ENCODE data around the gene OPALIN. TPM values are rescaled to one million over a fixed set of nuclear protein-coding genes. Genes with fewer than 3 reads are reported as not detected.

Gene OPALIN, protein sequence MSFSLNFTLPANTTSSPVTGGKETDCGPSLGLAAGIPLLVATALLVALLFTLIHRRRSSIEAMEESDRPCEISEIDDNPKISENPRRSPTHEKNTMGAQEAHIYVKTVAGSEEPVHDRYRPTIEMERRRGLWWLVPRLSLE
- total RNA-seq = not detected in 2 replicates

DNA sequence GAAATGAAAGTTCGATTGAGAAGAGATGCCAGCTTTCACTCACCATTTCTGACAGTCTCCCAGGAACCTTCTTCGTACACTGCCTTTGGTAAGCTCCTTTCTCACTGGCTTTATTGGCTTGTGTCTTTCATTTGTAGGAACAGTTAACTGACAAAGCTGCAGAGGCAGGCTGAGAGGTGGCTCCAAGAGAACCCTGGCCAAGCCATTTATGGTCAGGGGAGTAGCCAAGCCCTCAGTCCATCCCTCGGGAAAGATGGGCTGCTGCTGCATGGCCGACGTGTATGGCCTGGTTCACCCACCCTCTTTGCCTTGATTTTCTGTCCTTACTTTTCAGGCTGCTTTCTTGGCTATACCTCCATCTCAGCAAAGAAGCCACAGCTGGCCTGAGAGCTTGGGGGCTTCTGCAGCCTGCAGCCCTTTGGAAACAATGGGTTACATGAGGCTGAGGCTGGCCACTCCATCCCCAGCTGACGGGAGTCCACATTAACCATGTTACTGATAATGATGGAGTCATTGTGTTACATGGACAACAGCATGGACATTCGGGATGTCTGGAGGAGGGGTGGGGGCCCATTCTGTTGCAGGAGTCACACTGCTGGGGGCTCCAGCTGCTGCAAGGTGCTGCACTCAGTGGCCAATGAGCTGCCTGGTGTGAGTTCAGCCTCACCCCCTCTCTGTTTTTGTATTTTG, at the start of gene OPALIN:
Gene OPALIN (minus strand): TSS at position 152 of the 690 bp plus-strand sequence. CDS start 106 bp downstream, at position 46.
- no peak for DNase-seq

DNA sequence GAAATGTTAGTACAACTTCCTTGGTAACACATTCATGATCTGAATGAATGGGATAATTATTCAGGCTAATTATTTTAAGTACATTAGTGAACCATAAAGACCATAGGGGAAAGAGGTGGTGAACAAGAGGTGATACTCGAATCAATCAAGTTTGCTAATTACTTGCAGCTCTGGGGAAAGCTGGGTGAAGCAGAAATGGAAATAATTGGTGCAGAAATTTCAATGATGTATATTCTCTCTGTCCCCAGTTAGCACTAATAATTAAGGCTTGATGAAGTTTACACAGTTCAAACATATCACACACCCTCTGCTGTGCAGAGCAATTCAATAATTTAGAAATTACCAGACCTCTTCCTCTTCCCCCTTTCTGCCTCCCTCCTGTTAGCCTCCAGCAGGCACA, 49.4 kb upstream of the OPALIN start:
- DNase-seq = no peak

DNA sequence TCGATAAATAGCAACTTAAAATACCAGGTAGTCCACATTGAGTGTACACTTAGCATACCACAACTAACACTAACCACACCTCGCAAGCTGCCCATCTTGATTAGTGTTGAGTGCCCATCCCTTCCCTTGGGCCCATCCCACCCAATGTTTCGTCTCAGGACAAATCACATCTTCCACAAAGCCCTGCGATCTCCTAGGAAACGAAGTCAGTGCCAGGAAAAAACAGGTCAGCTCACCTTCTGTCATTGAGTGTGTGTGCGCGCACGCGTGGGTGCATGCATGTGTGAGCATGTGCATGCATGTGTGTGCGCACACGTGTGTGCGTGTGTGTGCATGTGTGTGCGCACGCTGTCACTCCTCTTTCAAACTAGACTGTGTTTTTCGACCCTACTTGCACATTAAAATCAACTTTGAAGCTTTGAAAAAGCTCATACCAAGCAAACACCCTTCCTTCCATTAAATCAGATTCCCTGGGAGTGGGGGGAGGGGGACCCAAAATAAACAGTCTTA, 48.8 kb upstream of the OPALIN start:
- no peak for DNase-seq

DNA sequence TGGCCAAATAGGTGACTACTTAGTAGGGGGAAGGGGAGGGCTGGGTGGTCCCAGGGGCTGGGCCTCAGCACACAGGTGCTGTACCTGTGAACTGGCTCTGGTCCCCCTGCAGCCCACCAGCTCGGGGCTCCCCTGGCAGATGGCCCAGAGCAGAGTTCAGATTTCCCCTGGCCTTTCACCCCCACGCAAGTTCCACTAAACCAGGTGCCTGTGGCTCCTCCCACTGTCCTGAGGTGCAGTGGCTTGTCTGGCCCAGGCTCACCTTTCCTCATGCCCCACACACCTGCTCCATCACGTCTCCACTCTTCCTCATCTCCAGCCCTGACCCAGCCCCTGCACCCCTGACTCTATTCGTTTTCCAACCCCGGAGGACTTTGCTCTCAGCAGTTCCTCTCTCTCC, 47.3 kb upstream of the OPALIN start:
- no peak for DNase-seq

DNA sequence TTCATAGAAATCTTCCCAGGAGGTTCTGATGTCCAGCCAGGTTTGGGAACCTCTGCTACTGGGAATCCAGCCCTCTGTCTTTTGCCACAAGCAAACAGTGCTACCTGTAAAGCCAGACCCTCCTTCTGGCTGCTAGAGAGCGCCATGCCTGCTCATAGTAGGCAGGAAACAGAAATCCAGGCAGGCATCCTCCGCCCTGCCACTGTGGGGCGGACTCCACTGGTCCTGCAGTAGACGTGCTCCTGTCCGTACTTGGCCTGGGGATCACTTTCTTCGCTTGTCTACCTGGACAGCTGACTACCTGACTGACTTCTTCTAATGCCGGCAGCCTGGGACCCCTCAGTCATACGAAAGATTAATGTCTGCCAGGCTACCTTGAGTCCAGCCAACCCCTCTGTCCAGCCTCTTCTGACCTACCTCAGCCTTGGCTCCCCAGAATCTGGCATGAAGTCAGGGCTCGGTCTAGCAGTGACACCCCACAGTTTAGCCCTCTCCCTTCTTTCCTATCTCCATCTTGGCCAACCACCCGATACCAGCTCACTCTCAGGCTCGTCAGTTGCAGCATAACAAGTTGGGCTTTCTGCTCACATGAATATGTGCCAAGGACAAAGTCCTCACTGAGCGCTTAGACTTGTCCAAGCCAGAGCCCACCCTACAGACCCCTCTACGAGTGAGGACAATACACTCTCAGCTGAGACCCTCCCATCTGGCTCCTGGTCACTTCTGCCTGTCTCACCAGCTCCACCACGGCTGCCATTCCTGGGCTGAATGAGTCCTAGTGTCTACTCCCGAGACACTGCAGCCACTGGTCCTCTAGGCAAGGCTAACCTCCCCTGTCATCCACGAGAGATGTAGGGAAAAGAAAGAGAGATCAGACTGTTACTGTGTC, 43.9 kb upstream of the OPALIN start:
- DNase-seq = no peak

DNA sequence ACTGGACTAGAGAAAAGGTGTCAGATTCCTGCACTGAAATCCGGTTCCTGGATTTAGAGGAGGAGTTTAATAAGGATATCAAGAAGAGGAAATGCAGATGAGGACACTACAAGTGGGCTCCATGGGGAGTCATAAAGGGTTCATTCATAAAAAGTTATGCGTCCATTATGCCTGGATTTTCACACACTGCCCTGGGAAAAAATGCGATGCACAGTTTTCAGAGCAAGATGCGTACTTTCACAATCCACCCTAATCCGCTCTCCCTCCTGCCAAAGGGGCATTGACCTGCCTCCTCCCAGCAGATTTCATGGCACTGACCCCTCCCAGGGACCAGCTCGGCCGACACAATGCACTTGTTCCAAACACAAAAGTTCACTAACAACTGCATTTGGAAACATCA, 42.2 kb upstream of the OPALIN start:
- DNase-seq = no peak

DNA sequence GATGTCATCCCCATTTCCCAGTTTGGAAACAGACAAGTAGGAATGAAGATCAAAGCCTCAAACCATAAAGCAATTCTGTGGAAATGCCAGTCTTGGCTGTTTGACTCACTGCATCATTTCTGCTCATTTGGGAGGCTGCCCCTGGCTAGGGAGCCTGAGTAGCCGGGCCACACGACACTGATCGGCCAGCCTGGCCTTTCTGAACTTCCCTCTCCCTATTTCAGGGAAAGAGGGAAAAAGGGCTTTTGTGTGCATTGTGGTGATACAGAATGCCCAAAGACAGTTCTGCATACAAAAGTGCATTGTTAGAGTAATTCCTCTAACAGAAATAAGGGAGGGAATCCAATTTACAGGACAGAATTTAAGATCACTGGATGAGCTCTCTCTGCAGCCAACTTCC, 41.7 kb upstream of the OPALIN start:
- DNase-seq = no peak

DNA sequence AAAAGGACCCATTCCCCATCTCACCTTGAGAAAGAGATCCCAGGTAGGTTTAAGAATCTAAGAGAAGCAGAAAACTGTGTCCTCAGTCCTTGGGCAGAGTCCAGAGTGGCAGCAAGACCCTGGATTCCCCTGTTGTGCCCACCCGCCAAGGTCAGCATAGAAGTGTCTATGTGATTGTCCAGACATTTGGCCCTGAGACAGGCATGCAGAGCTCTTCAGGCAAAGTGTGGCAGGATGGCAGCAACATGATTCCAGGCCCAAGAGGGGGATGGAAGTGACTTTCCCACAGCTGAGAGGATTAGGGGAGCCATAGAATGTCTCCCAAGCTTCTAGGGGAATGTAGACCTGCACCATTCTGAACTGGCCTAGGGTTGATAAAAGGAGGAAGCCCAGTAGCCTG, 39.1 kb upstream of the OPALIN start:
- DNase-seq = no peak

DNA sequence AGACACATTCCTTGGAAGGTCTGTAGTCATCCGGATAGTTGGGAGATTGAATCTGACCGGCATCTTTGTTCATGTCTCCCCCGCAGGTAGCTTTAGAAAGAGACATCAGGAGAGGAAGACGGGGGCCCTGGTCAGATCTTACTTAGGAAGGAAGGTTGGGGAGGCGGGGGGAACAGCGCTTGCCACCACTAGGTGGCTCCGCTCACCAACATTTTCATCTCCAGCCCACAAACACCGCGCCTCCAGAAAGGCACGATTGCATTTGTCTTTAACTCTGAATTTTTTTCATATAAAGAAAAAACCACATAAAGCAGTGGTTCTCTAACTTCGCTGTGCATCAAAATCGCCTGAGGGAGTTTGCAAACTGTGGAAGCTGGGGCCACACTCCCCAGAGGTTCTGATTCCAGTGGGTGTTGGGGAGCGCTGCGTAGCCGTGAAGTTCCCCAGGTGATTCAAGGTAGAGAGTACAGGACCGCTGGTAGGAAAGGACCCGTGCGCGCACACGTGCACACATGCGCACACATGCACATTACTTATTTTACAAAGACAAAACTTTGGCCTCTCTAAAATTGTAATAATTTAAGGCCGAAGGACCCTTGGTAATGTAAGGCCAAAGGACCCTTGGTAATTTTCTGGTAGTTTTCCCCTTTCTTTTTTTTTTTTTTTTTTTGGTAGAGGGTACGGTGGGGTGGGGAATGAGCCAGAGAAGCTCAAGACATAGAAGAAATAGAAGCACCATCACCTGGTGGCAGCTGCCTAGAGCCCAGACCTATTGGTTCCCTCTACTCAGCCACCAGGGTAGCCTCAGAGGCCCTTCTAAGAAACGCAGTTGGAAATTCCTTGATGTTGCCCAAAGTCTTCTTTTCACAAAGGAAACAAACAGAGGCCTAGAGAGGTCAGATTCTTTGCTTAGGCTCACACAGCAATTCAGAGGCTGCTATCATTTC, 37.4 kb upstream of the OPALIN start:
- peak; percentile 84 for DNase-seq

DNA sequence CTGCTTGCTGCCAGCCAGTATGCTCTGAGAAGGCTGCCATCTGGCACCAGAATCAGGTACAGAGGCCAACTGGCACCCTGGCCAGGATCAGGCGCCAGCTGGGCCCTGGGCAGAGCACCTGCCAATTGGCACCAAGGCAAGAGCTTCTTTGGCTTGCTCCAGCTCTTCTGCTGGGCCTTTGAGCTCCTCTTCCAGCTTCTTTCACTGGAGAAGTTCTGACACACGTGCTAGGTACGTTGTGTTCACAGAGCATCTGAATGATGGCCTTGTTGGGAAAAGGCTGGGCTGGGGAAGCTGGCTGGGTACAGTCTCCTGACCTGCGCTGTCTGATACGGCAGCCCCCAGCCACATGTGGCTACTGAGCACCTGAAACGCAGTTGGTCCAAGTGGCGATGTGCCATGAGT, 31.7 kb upstream of the OPALIN start:
- no peak for DNase-seq

DNA sequence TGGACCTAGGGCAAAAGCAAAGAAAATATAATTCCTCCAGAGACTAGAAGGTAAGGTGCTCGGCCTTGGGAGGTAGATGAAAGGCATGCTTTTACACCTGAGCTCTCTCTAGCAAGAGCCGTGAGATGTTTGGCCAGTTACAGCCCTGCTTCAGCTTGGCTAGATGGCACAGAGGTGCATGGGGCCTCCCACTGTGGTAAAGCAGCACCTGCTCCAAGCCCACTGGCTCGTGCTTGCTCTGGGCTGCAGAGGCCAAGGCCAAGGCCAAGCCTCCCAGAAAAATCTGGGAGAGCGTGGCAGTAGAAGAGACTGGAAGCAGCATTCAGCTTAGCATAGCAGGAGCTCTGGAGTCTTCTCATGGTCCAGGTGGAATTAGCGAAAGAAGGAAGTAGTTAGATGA, 31.0 kb upstream of the OPALIN start:
- DNase-seq = no peak

DNA sequence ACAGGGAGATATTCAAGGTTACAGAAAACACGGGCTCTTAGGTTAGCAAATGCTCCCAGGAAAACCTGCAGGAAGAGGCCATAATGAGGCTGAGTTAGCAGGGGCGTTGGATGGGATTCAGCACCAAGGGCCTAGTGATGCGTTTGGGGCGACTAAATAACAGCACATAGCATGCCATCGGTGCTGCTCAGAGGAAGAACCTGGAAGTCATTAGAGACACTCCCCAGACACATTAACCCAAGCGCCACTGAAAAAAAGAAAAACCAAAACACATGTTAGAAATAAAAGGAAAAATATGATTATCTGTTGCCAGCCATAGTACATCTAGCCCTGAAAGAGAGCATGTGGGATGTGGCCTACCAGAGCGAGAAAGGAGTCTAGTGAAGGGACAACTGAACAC, 28.8 kb upstream of the OPALIN start:
- no peak for DNase-seq

DNA sequence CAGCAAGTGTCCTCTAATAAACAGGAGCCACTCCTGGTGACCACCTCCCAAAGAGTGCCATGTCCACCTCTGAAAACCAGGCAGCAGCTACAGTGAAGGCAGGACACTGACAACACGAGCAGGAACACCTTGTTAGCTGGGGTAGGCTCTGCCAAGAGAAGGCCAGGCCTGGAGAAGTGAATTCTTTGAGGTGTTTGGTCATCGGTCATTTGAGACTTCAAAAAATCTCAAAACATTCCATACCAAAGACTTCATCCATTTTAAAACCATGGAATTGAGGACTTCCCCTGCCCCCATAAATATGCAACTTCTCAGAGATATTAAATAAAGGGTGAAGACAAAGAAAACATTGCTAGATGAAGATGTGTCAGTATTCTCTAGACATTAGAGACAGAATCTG, 28.4 kb upstream of the OPALIN start:
- no peak for DNase-seq

DNA sequence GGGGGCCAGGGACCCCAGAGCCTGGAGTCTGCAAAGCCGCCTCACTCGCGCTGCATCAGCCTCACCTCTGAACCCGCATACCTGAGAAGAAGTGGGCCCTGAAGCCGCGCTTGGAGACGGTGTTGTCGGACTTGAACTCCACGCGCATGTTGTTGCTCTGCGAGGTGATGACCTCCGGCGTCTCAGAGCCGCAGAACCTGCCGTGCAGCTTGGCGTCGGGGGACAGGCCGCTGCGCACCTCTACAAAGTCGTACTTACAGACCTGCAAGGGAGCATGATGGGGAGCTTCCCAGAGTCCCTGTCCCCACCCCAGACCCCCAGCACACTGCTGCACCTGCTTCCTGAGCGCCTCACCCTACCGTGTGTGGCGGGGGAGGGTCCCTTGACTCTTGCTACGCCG, 25.7 kb upstream of the OPALIN start:
- DNase-seq = no peak

DNA sequence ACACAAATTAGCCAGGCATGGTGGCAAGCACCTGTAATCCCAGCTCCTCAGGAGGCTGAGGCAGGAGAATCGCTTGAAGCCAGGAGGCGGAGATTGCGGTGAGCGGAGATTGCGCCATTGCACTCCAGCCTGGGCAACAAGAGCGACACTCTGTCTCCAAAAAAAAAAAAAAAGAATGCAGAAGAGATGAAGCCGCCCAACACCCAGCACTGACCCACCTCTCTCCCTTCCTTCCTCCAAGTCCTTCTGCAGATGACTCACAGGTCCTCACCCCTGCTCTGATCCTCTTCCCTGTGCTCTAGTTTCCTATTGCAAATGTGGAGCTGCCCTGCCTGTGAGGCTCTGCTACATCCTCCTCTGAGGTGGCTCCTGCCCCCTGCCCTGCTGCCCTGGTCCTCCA, 22.0 kb upstream of the OPALIN start:
- DNase-seq = peak; percentile 17

DNA sequence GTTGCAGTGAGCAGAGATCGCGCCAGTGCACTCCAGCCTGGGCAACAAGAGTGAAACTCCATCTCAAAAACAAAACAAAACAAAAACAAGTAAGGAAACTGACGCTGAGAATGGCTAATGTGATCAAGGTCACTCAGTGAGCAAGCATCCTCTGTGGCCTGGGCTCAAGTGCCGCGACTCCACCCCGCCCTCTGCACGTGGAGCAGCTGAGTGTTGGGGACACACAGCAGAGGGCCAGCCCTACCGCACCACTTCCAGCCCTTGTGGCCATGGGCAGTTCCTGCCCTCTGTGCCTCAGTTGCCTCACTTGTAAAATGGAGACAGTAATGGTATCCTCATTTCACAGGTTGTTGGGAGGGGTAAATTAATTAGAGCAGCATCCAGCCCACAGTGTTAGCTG, 21.0 kb upstream of the OPALIN start:
- DNase-seq = no peak

DNA sequence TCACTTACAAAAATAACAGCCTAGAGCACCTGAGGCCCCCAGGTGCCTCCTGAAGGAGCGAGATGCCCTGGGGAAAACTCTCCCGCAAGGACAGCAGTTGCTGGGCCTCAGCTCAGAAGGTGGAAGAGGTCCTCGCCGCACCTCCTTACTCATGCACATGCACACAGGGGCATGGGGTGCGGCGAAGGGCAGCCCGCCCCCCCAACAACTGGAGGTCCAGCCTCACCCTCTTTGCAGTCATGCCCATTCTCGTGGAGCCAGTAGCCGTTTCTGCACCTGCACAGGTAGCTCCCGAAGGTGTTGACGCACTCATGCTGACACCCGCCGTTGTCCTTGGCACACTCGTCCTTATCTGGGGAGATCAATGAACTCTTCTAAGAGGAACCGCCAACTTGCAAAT, 19.9 kb upstream of the OPALIN start:
- DNase-seq = no peak

DNA sequence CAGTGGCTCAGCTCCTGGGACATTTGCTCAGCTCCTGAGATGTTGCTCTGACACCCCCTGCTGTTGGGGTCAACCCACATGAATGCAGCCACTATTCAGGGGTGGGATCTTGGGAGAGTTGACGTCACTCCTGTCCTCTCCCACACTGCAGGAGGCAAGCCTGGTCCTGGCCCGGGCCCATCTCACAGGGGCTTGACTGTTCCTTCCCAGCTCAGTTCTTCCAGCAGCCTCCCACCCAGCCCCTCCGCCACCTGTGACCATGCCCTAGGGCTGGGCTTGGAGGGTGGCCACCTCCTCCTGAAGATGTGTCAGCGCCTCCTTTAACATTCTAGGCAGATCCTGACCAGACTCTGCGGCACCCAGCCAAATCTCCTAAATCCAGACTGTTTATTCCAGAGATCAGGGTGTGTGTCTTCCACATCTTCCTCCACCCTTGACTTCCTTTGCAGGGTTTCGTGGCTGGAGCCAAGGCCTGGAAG, 19.1 kb upstream of the OPALIN start:
- DNase-seq = no peak

DNA sequence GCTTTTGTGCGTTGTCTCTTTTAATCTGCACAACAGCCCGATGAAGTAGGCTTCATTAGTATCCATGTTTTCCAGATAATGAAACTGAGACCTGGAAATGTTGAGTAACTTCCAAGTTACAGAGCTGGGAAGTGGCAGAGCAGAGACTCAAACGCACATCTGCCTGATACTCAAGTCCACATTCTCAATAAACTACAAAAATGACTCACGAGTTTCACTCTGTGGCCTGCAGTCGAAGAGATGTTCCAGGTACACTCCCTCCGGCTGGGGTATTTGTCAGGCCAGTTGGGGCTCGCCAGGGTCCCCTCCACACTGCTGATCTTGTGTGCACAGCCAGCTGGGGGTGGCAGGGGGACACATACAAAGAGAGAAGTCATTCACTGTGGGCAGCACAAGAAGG, 17.7 kb upstream of the OPALIN start:
- DNase-seq = no peak

DNA sequence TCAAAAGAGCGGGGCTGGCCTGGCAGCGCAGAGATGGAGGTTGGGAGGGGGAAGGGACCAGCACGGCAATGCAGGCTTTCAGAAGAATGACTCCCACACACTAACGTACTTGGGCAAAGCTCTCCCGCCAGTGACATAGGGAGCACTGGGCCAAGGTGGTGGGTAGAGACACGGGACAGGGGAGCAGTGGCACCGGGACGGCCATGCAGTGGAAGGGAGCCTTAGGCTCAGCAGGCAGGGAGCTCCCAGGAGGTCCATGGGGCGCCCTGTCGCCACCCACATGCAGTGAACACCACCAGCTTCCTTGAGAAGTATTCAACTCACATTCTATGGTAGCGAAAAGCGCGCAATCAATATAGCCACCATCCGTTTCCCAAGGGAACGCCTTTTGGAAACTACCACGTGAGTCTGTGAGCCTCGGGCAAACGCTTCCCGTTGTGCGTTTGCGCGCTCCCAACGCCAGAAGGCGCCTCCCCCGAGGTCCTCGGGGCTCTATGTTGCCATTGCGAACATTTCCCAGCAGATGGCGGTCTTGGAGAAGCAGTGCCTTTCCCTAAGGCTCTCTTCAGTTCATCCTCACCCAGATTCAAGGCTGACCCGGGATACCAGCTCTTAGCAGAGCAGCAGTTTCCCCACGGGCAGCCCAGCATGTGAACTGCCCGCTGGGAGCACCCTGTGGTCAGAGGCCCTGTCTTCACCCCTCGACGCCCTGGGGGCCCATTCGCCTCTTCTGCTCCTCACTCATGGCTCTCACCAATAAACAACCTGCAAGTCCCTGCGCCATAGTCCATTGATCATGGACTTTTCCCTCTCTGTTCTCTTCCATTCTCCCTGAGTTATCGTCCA, 16.4 kb upstream of the OPALIN start:
- peak; percentile 91 for DNase-seq

DNA sequence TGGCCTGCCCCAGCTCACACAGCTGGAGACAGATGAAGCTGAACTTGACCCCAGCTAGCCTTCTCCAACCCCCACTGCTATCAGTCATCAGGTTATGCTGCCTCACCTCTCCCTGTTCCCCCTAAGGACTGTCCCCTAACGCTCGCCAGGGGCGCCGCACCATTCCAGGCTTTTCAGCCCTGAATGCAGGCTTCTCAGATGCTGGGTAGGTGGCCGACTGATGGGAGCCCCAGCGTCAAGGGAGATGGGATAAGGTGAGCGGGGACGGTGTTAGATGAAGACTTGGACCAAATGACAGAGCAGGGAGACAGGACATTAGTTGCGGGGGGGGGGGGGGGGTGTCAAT, 15.8 kb upstream of the OPALIN start:
- DNase-seq = no peak

DNA sequence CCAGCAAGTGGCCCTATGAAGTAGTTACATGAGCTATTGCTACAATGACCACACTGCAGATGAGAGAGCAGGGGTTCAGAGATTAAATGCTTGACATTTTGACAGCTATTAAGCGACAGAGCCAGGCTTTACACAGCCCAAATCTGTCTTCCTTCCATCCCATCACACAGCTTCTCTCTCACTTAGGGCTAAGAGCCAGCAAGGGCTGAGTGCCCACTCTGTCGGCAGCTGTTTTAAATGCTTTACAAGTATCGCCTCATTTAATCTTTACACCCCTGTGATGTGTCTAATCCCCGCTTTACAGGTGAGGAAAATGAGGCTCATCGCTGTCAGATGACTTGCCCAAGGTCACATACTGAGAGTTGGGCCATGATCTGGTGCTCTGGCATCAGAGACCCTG, 15.2 kb upstream of the OPALIN start:
- DNase-seq = no peak
